Dermis blood vessel endothelial cell (primary cell): ENCODE measurements around the gene SORCS3. TPM values are rescaled to one million over a fixed set of nuclear protein-coding genes. Genes with fewer than 3 reads are reported as not detected.

Source experiments
- DNase-seq: peaks from one replicate; pipeline ENCODE4 v3.0.0; 2010
- total RNA-seq: library from RNA; depleted of rRNA; stranded (reverse); fragments of >200 nt; gene quantifications from 2 replicates; pipeline ENCODE4 v1.2.3, GENCODE V29; 2014

SORCS3 gene
- total RNA-seq, 1 donor from 2014 or later, result not detected

DNA sequence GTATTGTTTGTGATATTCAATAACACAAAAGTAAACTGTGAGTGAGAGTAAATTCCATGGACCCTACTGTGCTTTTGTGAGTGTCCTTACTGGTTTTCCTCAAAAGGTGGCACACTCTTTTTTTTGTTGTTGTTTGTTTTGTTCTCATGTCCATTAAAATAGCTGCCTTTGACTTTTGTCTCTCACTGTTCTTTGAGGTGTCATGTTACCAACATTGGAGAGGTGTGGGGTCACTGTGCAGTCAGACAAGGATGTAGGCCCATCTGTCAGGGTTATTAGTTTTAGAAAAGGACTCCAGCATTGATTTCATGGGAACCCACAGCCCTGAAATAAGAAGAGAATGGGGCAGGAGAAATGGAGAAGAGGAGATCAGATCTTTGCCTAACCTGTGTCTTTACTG lies 383.1 kb downstream of the SORCS3 start:
- no peak for DNase-seq

DNA sequence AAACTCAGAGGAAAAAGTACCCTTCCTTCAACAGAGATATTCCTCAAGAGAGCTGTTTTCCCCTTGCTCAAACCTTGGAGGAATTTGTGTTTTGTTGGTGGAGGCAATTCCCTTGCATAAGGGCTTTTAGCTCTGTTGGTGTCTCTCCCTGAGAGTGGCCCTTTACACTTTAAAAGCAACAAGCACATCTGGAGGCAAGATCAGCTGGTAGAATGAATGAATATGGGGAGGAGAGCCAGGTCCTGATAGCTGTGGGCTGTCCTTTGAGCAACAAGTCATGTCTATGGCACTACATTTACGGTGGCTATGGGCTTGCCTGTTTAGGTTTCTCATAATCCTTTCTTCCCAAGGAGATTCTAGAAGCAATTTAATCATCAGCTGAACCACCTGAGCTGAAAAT lies 384.0 kb downstream of the SORCS3 start:
- no peak for DNase-seq

- DNase-seq, result no peak
Measured at GRCh38 chr10:105026566-105026965, 385.5 kb downstream of the SORCS3 start.

DNA sequence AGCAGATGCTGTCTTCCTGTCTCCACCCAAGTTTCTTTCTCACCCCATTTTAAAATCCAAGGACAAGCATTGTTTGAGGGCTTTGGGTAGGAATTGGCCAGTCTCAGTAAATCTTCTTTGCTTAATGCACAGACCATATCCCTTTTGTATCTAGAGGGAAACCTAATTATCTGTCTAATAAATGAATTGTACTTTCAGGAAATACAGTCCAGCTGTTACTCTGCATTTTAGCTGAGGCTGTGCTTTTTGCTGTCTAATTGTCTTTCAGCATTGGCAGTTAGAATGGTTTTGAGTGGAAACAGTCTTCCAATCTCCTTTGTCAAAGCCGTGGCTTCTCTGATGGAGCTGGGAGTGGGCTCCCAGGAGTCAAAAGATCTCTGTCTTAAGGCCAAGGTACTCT lies 388.2 kb downstream of the SORCS3 start:
- DNase-seq, result no peak

DNA sequence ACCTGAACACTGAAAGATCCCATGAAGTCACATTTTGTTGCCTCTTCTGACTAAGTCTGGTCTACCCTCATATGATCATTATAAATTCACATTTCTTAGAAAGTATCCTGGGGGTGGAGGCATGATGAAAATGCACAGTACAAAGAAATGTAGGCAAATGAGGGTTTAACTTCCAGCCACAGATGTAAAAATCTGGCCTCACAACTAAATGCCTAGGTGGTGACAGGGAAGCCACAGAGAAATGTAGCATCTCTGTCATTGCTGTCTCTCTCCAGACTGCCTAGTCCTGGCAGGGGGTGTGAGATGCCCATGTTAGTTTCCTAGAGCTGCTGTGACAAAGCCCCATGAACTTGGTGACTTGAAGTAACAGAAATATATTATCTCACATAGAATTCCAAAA lies 395.9 kb downstream of the SORCS3 start:
- DNase-seq, result no peak

- no peak for DNase-seq
Measured at GRCh38 chr10:105041956-105042355, 400.9 kb downstream of the SORCS3 start.

DNA sequence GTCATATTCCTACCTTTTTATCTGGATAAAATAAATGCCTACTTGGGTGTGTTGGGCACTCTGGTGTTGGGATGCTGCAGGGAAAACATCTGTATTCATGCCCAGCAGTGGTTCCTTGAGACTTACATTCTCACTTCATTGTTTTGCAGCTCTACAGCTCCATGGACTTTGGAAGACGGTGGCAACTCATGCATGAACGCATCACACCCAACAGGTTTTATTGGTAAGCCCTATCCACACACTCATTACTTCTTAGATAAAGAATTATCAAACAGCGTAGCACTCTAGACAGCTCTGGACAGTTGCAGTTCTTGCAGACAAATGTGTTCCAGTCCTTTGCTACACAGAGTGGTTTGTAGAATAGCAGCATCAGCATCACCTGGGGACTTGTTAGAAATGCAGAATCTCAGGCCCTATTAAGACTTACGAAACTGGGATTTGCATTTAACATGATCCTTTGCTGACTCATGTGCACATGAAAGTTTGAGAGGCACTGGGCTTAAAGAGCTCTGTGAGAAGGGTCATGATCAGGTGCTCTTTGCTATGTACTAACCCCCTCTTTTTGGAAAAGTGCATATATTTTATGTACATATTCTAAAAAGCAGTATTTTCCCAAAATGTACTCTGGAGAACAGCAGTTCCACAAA lies 401.9 kb downstream of the SORCS3 start:
- DNase-seq, result no peak

DNA sequence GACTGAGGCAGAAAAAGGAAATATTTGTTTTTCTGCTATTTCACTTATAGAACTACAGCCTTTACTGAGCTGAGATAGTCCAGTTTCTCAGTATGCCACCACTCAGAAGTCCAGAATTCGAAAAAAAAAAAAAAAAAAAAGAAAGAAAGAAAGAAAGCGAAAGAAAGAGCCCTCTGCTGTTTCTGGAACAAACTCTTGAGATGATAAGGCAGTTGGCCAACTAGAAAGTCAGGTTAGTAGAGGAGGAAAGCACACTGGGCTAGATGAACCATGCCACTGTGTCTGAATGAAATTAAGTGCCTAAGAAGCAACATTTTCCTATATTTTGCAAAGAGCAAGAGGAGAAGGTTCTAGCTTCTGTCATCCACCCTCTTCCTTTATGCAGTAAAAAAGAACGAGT lies 403.8 kb downstream of the SORCS3 start:
- DNase-seq, result no peak

DNA sequence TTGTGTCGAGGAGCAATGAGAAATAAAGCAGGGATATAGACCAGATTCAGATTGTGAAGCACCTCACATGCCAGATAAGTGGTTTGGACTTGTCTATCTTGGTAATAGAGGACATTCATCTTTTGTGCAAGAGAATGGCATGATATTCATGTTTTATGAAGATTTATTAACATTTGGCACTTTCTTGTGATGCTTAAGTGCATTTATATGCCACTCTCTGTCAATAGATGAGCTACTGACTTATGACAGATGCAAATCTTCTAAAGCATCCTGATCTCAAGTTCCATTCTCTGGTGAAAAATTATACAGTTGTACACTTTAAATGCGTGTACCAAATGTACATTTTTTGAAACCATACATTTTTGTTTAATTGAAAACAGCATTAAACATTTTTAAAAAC lies 415.3 kb downstream of the SORCS3 start:
- DNase-seq, result no peak

DNA sequence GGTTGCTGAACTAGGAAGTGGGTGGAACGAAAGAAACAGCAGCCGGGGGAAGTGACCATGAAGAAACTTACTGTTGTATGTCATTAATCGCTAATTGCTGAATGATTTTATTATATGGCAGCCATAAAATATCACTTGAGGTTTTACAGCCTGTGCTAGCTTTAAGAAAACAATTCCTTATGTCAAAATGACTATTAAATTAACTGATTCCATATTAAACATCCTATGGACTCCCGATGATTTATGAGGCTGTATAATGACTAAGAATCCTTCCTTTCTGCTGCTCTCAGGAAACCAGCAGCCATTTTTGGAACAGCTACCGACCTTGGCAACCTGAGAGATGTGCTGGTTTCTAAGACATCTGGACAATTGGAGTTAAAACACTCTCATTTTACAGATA lies 421.9 kb downstream of the SORCS3 start:
- no peak for DNase-seq

DNA sequence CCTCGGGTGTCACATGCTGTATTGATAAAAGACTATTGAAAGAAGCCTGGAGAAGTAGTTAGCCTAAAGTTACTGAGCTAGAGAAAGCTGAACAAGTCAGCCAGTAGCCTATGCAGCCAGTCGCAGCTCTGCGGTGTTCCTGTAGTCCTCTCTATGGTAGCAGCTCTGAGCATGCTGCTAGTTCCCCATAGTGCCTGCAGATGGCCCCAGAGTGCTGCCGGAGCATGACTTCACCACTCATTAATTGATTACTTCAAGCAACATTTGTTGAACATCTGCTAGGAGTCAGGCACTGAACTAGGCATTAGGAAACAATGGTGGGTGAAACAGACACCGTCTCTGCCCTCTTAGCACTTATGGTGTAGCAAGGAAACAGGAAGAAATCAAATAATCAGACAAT lies 422.7 kb downstream of the SORCS3 start:
- no peak for DNase-seq

GRCh38 chr10:105068497-105068896 lies 427.4 kb downstream of the SORCS3 start:
- no peak for DNase-seq

DNA sequence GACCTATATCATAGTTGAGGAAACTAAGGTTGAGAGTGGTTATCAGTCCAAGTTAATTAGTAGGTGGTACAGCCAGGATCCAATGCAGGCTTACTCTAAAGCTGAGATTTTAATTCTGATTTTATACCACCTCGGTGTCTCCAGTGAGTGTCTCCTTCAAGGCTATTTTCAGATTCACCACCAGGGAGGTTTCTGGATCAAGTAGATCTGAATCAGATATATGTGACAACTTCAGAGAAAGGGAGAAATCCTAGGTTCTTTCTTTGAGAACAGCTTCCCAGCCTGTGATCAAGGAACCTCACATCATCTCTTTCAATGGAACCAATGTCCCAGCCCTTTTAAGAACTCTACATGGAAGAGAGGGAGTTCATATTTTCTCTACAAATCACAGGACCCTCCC lies 429.2 kb downstream of the SORCS3 start:
- no peak for DNase-seq

GRCh38 chr10:105070952-105071351 lies 429.9 kb downstream of the SORCS3 start:
- no peak for DNase-seq

DNA sequence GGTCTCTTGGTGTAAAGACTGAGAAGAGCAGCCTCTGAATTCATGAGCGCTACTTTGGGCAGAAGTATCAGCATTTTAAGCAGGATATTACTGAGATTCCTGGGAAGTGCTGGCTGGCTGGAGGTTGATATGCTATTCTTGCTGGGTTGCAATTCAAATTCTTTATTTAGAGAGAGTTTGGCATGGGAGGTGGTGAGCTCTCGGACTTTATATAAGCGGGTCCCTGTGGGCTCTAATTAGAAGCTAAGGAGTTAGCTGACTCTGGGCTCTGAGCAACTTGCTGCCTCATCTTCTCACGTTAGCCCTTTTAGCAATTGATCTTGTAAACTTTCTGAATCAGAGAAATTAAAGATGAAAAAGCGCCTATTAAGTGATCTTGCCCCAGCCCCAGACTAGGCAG lies 430.9 kb downstream of the SORCS3 start:
- no peak for DNase-seq

- no peak for DNase-seq
Measured at GRCh38 chr10:105073999-105074398, 432.9 kb downstream of the SORCS3 start.

DNA sequence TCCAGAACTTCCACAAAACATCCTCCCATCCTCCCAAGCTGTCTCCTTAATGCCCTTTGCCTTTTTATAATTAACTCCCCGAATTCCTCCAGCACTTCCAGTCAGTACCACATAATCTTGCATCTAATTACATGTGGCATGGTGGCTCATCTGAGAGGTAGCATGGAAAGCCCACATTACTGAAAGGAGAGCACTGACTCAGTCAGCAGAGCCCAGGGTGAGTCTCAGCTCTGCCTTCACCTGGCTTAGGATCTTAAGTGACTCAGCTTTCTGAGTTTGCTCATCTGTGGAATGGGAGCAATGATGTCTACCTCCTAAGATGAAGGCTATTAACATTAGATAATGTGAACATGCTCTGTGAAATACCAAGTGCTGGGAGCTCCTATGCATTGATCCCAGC lies 433.9 kb downstream of the SORCS3 start:
- no peak for DNase-seq

- no peak for DNase-seq
Measured at GRCh38 chr10:105085980-105086379, 444.9 kb downstream of the SORCS3 start.

DNA sequence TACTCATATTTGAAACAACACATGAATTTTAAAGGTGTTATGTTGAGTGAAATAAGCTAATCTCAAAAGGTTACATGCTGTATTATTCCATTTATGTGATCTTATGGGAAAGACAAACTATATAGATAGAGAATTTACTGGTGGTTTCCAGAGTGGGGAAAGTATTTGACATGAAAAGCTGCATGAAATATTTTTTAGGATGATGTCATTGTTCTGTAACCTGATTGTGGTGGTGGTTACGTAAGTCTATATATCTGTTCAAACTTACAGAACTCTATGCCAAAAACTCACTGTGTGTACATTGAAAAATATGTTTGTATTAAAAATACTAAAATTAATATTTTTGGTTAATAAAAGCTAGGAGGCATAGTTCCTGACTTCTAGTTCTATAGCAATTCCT lies 453.0 kb downstream of the SORCS3 start:
- no peak for DNase-seq

DNA sequence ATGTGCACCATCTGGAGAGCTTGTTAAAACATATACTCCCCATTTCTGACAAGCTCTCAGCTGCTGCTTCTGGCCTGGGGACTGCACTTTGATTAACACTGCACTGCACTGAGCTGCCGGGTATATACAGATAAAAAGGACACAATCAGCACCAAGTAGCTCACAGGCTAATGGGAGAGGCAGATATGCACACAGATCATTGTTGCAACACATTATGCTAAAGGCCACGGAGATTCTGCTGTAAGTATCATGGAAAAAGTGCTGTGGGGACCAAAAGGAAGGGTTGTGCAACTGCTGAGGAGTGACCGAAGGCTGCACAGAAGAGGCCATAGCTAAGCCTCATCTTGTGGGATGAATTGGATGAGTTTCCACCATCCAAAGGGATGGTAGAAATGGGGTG lies 455.2 kb downstream of the SORCS3 start:
- no peak for DNase-seq

DNA sequence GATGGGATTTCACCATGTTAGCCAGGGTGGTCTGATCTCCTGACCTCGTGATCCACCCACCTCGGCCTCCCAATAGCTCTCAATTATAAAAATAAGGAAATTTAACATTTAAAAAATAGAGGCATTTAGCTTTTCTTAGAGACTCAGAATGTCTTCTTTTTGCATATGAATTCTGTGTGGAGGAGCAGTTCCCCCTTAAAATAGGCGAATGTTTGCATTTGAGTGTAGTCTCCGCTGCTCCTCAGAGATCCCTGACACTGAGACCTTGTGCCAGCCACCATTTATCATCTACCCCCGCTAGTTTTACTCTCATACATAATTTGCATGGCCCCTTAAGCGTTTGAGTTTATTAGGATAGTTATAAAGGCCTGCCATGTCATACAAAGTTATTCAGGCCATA lies 461.9 kb downstream of the SORCS3 start:
- no peak for DNase-seq

GRCh38 chr10:105104297-105104696 lies 463.2 kb downstream of the SORCS3 start:
- DNase-seq, result no peak

DNA sequence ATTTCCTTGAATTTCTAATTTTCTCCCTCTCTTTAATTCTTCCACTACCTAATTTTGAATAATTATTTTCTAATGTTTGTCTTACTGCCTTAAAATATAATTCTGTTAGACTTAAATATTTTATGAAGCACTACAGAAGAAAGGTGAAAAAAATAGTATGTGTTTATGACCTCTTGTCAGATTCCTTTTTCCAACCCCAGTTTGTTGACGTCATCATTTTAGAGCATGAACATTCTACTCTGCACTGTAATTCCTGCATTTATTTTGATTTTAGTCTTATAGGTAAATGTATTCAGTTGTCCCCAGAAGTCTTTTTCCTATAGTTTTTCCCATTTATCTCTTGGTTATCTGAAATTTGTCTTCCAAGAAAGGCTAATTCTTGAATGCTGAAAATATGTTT lies 468.1 kb downstream of the SORCS3 start:
- no peak for DNase-seq

DNA sequence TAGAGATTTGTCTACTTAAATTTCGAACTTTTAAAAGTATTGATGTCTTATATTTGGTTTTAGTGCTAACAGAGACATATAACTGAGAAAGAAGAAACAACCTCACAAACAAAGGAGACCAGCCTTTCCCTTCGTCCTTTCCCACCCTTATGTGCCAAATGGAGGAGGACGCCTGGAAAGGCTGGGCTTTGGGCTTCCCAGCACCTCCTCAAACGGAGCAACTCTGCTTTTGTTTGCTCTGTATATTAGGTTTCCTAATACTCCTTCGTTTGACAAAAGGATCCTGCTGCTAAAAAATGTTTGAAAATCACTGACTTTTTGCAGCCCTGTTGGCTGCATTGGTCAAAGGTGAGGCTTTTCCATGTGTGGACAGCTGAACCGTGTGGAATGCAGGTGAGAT lies 471.8 kb downstream of the SORCS3 start:
- DNase-seq, result no peak

DNA sequence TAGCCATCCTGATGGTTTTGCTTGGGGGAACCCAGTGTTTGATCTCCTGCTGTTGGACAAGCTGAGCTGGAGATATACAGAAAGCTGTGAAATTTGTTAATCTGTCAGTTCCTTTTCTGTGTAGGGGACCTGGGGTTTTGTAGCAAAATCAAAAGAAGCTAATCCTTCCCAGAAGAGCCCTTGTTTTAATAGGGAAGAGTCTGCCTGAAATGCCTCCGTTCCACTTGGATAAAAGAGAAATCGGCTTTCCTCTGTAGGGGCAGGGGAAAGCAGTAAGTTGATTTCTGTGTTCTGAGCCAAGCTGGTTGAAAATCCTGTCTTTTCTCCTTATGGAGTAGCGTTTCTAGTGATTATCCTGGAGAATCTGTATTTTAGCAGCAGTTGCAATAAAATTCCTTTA lies 472.6 kb downstream of the SORCS3 start:
- no peak for DNase-seq

- DNase-seq, result no peak
Measured at GRCh38 chr10:105121743-105122142, 480.7 kb downstream of the SORCS3 start.
